ENCODE measurements around the gene DENND10. TPM values are rescaled to one million over a fixed set of nuclear protein-coding genes. Genes with fewer than 3 reads are reported as not detected.

Gene DENND10
- total and polyA plus RNA-seq, 2 experiments from 2014 or later: 41.4 to 41.8 TPM

- Histone ChIP-seq H3K27me3 (ENCODE audit: insufficient read depth) (no peaks in the 10 kb centered on the region), H3K79me2 (replicated peaks; ENCODE audit: insufficient read depth) (peaks cover 18% of the 10 kb centered on the region), H2AFZ (peak overlapping the region; percentile 56; the same call in 1 of the 2 replicates), H3K36me3 (ENCODE audit: insufficient read depth) (no peaks in the 10 kb centered on the region), H3K9me2 (ENCODE audit: insufficient read depth) (no peaks in the 10 kb centered on the region), H3F3A (replicated peaks; ENCODE audit: low read depth) (no peaks in the 10 kb centered on the region), H3K27ac (ENCODE audit: low read depth) (no peak overlapping the region), H3K4me2 (no peak overlapping the region), H3K4me1 (ENCODE audit: insufficient read depth) (no peaks in the 10 kb centered on the region), H3K4me3 (no peak overlapping the region), H4K20me1 (replicated peaks; ENCODE audit: insufficient read depth) (peaks cover 10% of the 10 kb centered on the region)
- ATAC-seq: no peak
- Mint-ChIP-seq H3K4me3 (no peak overlapping the region), H3K27me3 (ENCODE audit: insufficient read depth, low read depth, poor library complexity) (peaks cover 4% of the 10 kb centered on the region), H3K4me1 (peaks cover 4% of the 10 kb centered on the region), H3K9me3 (no peaks in the 10 kb centered on the region), H3K27ac (no peak overlapping the region), H3K36me3 (ENCODE audit: low read depth) (no peaks in the 10 kb centered on the region)
- DNase-seq (ENCODE audit: low spot score): no peak
- TF ChIP-seq STAT1 (IDR thresholded peaks at IDR 0.05; ENCODE audit: unreplicated experiment) (no peak), JUNB (IDR thresholded peaks at IDR 0.05; ENCODE audit: unreplicated experiment) (no peak), POLR2AphosphoS5 (IDR thresholded peaks at IDR 0.05; ENCODE audit: low read depth) (no peak)
These were observed 2.4 kb upstream of the DENND10 start for GRCh38 chr10:119101366-119102098.

GRCh38 chr10:119103241-119103902 is 541 bp upstream of the DENND10 start:
- ATAC-seq: peak; percentile 83
- Histone ChIP-seq H3K4me1 (ENCODE audit: insufficient read depth) (no peaks in the 10 kb centered on the region), H3K79me2 (replicated peaks; ENCODE audit: insufficient read depth) (peaks cover 18% of the 10 kb centered on the region), H3K4me3 (0 out of 2 replicates have a peak overlapping the region, but pooled peaks have one; percentile 35), H3K27me3 (ENCODE audit: insufficient read depth) (no peaks in the 10 kb centered on the region), H3K36me3 (ENCODE audit: insufficient read depth) (peaks cover 4% of the 10 kb centered on the region), H3K9me2 (ENCODE audit: insufficient read depth) (no peaks in the 10 kb centered on the region), H2AFZ (peak overlapping the region; percentile 99), H3K4me2 (peak overlapping the region; percentile 73; the same call in 1 of the 2 replicates), H3K27ac (ENCODE audit: low read depth) (no peak overlapping the region), H3F3A (replicated peaks; ENCODE audit: low read depth) (no peaks in the 10 kb centered on the region), H4K20me1 (replicated peaks; ENCODE audit: insufficient read depth) (peaks cover 10% of the 10 kb centered on the region)
- H3K9me3 Mint-ChIP-seq: no peaks in the 10 kb centered on the region
- peaks cover 4% of the 10 kb centered on the region for H3K27me3 Mint-ChIP-seq (ENCODE audit: insufficient read depth, low read depth, poor library complexity)
- TF ChIP-seq REST (IDR thresholded peaks at IDR 0.05; ENCODE audit: unreplicated experiment) (no peak), ZNF114 (CRISPR knock-in tag; IDR thresholded peaks at IDR 0.05) (no peak), JUNB (IDR thresholded peaks at IDR 0.05; ENCODE audit: unreplicated experiment) (no peak), POLR2AphosphoS5 (IDR thresholded peaks at IDR 0.05; ENCODE audit: low read depth) (no peak), EZH2 (IDR thresholded peaks at IDR 0.05; ENCODE audit: low read depth, unreplicated experiment) (no peak), STAT1 (IDR thresholded peaks at IDR 0.05; ENCODE audit: unreplicated experiment) (no peak), EZH2phosphoT487 (IDR thresholded peaks at IDR 0.05; ENCODE audit: unreplicated experiment) (no peak), CREB1 (CRISPR knock-in tag; IDR thresholded peaks at IDR 0.05; ENCODE audit: low read depth) (no peak)
- TF ChIP-seq, protein P1, sequence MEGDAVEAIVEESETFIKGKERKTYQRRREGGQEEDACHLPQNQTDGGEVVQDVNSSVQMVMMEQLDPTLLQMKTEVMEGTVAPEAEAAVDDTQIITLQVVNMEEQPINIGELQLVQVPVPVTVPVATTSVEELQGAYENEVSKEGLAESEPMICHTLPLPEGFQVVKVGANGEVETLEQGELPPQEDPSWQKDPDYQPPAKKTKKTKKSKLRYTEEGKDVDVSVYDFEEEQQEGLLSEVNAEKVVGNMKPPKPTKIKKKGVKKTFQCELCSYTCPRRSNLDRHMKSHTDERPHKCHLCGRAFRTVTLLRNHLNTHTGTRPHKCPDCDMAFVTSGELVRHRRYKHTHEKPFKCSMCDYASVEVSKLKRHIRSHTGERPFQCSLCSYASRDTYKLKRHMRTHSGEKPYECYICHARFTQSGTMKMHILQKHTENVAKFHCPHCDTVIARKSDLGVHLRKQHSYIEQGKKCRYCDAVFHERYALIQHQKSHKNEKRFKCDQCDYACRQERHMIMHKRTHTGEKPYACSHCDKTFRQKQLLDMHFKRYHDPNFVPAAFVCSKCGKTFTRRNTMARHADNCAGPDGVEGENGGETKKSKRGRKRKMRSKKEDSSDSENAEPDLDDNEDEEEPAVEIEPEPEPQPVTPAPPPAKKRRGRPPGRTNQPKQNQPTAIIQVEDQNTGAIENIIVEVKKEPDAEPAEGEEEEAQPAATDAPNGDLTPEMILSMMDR (conservative IDR thresholded peaks at IDR 0.05; ENCODE audit: low read depth in 2 of 2): no peak
- DNase-seq (ENCODE audit: low spot score): no peak
- peaks cover 4% of the 10 kb centered on the region for H3K4me1 Mint-ChIP-seq
- peak overlapping the region; percentile 66 for H3K4me3 Mint-ChIP-seq
- H3K36me3 Mint-ChIP-seq (ENCODE audit: low read depth): peaks cover 8% of the 10 kb centered on the region
- H3K27ac Mint-ChIP-seq: no peak overlapping the region

All from GM23338 (cell line).